Measurements from ENCODE around the gene NUCB1. TPM values are rescaled to one million over a fixed set of nuclear protein-coding genes. Genes with fewer than 3 reads are reported as not detected.

The NUCB1 gene
- total RNA-seq, 1 donor from 2014 or later, result 248 TPM

- TF ChIP-seq CTCF (IDR thresholded peaks at IDR 0.05; ENCODE audit: insufficient read depth, low read length, poor library complexity, severe bottlenecking), result no peak
- H3K36me3 ChIP-seq (ENCODE audit: control insufficient read depth, insufficient read depth, low read length), result no peaks in the 10 kb centered on the region
- no peak for DNase-seq (ENCODE audit: low read depth)
Measured at GRCh38 chr19:48940902-48941301, 40.8 kb downstream of the NUCB1 start.

GRCh38 chr19:48943081-48943480 is 43.0 kb downstream of the NUCB1 start:
- Histone ChIP-seq H3K27me3 (ENCODE audit: control insufficient read depth, insufficient read depth, low read length) (no peaks in the 10 kb centered on the region), H3K36me3 (ENCODE audit: control insufficient read depth, insufficient read depth, low read length) (no peaks in the 10 kb centered on the region), H3K4me3 (ENCODE audit: low read depth, low read length) (no peak overlapping the region)
- no peak for TF ChIP-seq CTCF (IDR thresholded peaks at IDR 0.05; ENCODE audit: insufficient read depth, low read length, poor library complexity, severe bottlenecking)
- DNase-seq (ENCODE audit: low read depth), result no peak

More at GRCh38 chr19:48940902-48941301, 40.8 kb downstream of the NUCB1 start:
- Histone ChIP-seq H3K4me3 (ENCODE audit: low read depth, low read length) (no peak overlapping the region), H3K27me3 (ENCODE audit: control insufficient read depth, insufficient read depth, low read length) (no peaks in the 10 kb centered on the region)

- TF ChIP-seq CTCF (IDR thresholded peaks at IDR 0.05; ENCODE audit: insufficient read depth, low read length, poor library complexity, severe bottlenecking), result no peak
- Histone ChIP-seq H3K36me3 (ENCODE audit: control insufficient read depth, insufficient read depth, low read length) (no peaks in the 10 kb centered on the region), H3K4me3 (ENCODE audit: low read depth, low read length) (no peak overlapping the region)
Measured at GRCh38 chr19:48945415-48945814, 45.3 kb downstream of the NUCB1 start.

DNA sequence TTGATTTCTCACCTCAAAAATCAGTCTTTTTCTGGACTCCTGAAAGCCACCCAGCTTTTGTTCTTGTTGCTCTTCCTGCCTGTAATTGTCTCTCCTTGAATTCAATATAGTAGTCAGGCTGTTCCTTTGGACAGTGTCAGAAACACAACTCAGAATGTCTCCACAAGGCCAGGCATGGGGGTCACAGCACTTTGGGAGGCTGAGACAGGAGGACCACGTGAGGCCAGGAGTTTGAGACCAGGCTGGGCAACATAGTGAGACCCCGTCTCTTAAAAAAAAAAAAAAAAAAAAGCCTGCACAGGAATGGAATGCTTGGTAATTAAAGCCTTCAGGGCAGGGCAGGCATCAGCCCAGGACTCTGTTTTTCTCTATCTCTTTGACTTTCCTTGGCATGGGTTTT is 45.7 kb downstream of the NUCB1 start:
- no peak for TF ChIP-seq CTCF (IDR thresholded peaks at IDR 0.05; ENCODE audit: insufficient read depth, low read length, poor library complexity, severe bottlenecking)
- Histone ChIP-seq H3K36me3 (ENCODE audit: control insufficient read depth, insufficient read depth, low read length) (no peaks in the 10 kb centered on the region), H3K4me3 (ENCODE audit: low read depth, low read length) (no peak overlapping the region), H3K27me3 (ENCODE audit: control insufficient read depth, insufficient read depth, low read length) (no peaks in the 10 kb centered on the region)
- DNase-seq (ENCODE audit: low read depth), result no peak

More at GRCh38 chr19:48945415-48945814, 45.3 kb downstream of the NUCB1 start:
- H3K27me3 ChIP-seq (ENCODE audit: control insufficient read depth, insufficient read depth, low read length), result no peaks in the 10 kb centered on the region
- no peak for DNase-seq (ENCODE audit: low read depth)

DNA sequence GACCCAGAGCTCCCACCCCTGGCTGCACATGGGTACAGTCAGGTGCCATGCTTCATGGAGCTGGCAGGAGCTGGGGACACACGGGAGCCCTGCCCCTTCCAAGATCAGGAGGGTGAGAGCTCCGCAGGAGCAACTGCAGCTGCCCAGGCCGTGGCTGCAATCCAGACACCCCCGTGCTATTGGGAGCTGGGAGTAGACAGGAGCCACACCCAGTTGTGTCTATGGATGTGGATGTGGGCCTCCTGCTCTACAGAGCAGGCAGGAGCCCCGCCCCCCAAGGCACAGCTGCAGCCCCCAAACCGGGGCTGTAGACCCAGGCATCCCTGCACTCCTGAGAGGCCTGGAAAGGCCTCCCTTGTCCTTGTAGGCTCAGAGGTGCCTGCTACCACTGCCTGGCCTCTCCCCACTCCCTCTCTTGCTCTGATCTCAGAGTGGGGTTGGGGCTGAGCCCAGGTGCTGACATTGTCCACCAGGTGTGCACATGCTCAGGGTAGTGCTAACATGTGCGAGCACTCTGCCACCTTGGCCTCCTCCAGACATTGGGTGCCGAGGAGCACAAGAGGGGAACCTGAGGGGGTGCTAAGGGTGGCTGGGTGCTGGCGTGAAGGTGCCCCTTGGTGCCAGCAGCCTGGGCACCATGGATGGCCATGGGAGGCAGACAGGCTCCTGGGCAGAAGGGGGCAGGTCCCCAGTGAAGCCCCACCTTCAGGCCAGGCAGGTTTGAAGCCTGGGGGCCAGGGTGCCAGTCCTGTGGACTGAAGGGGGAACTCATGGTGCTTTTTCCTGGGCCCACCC is 46.5 kb downstream of the NUCB1 start:
- Histone ChIP-seq H3K27me3 (ENCODE audit: control insufficient read depth, insufficient read depth, low read length) (no peaks in the 10 kb centered on the region), H3K4me3 (ENCODE audit: low read depth, low read length) (no peak overlapping the region), H3K36me3 (ENCODE audit: control insufficient read depth, insufficient read depth, low read length) (no peaks in the 10 kb centered on the region)
- TF ChIP-seq CTCF (IDR thresholded peaks at IDR 0.05; ENCODE audit: insufficient read depth, low read length, poor library complexity, severe bottlenecking), result no peak
- DNase-seq (ENCODE audit: low read depth), result no peak

DNA sequence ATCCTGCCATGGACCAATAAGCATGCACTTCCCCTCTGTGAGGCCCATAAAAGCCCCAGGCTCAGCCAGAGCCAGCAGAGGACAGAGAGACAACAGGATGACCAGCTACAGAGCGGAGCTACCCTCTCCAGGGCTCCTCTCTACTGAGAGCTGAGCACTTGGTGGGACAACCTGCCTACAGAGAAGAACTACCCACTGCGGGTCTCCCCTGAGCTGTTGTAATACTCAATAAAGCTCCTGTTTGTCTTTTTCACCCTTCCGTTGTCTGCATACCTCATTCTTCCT is 47.1 kb downstream of the NUCB1 start:
- DNase-seq (ENCODE audit: low read depth), result no peak
- no peak for TF ChIP-seq CTCF (IDR thresholded peaks at IDR 0.05; ENCODE audit: insufficient read depth, low read length, poor library complexity, severe bottlenecking)
- no peak overlapping the region for H3K4me3 ChIP-seq (ENCODE audit: low read depth, low read length)
- H3K36me3 ChIP-seq (ENCODE audit: control insufficient read depth, insufficient read depth, low read length), result no peaks in the 10 kb centered on the region
- H3K27me3 ChIP-seq (ENCODE audit: control insufficient read depth, insufficient read depth, low read length), result no peaks in the 10 kb centered on the region

All from kidney epithelial cell (primary cell).